Kidney (tissue), 14 donors: ENCODE measurements around the gene UNC13A. TPM values are rescaled to one million over a fixed set of nuclear protein-coding genes. Genes with fewer than 3 reads are reported as not detected.

Source experiments
- DNase-seq, 5 donors: peaks; one replicate each; pipeline ENCODE4 v3.0.0-alpha.2; 2013 to 2020
- FAIRE-seq: peaks from 2 replicates; lab custom pipeline; 2012; peaks lifted over from hg19 to GRCh38; lab: Jason Lieb, UNC
- H3K27ac ChIP-seq, 2 donors: one replicate each; pipeline ENCODE4 v1.7.0; 2013; ENCODE audit warnings: low read depth in 2 of 2, low read length in 2 of 2, inconsistent platforms in 1 of 2
- H3K27me3 ChIP-seq: one replicate; pipeline ENCODE4 v1.7.1; 2013; ENCODE audit warnings: low read length, inconsistent platforms; ENCODE audit not compliant: control insufficient read depth, insufficient read depth
- H3K36me3 ChIP-seq, 3 donors: one replicate each; pipeline versions ENCODE4 v1.7.0 to v1.7.1; 2013; ENCODE audit warnings: low read length in 3 of 3, control low read depth in 1 of 3, inconsistent platforms in 1 of 3; ENCODE audit not compliant: insufficient read depth in 3 of 3, control insufficient read depth in 2 of 3
- H3K4me1 ChIP-seq, 3 donors: one replicate each; pipeline versions ENCODE4 v1.7.0 to v1.7.1; 2013; ENCODE audit warnings: low read length in 3 of 3, inconsistent platforms in 1 of 3, low read depth in 1 of 3; ENCODE audit not compliant: control insufficient read depth in 2 of 3, insufficient read depth in 2 of 3
- H3K4me3 ChIP-seq, 3 donors: one replicate each; pipeline versions ENCODE4 v1.7.0 to v1.8.1; 2013; ENCODE audit warnings: low read length in 3 of 3, control low read depth in 1 of 3, inconsistent platforms in 1 of 3
- H3K9ac ChIP-seq, 3 donors: one replicate each; pipeline versions ENCODE4 v1.7.0 to v1.7.1; 2013; ENCODE audit warnings: low read length in 3 of 3, control low read depth in 1 of 3, inconsistent platforms in 1 of 3
- H3K9me3 ChIP-seq, 3 donors: one replicate each; pipeline versions ENCODE4 v1.7.0 to v1.7.1; 2013; ENCODE audit warnings: low read length in 3 of 3, control low read depth in 1 of 3, inconsistent platforms in 1 of 3; ENCODE audit not compliant: control insufficient read depth in 2 of 3, insufficient read depth in 1 of 3
- intact Hi-C: fragments of 100-400 bp; cut with DNase I; formaldehyde crosslinking; loops from one replicate; pipeline ENCODE4 v1.11.1; 2022
- polyA plus RNA-seq: library from polyadenylated mRNA; stranded (reverse); fragments of 350-450 nt; fragmentation: Illumina TruSeq; extraction: RNeasy Lipid Tissue Mini Kit (QIAGEN cat#74804); gene quantifications from one replicate; pipeline ENCODE4 v1.2.3, GENCODE V29; 2014; ENCODE audit warnings: low read depth, low replicate concordance; ENCODE audit not compliant: insufficient read depth
- total RNA-seq: library from RNA; stranded (reverse); fragmentation: NEBNext Ultra II Directional; extraction: Animal tissue kit (Norgen Biotek cat#: 25700); gene quantifications from one replicate; pipeline ENCODE4 v1.2.1, GENCODE V29; 2021
- TF ChIP-seq, protein P1 (sequence below): IDR thresholded peaks from 3 replicates; pipeline ENCODE4 v1.5.1; 2012; ENCODE audit warnings: mild to moderate bottlenecking, moderate library complexity, borderline replicate concordance; ENCODE audit not compliant: insufficient read depth; ENCODE audit errors: extremely low read depth
- donor health status: control.
- donor health status: control.
- donor health status: control.
- donor health status: control.
- donor health status: control.
- donor health status: DM: yes; HTN: yes; CAD: no.
- donor health status: Normal renal cell carcinoma (clear cell type).

Gene UNC13A
- total and polyA plus RNA-seq, 2 donors from 2014 or later: 0.06 to 2.2 TPM

DNA sequence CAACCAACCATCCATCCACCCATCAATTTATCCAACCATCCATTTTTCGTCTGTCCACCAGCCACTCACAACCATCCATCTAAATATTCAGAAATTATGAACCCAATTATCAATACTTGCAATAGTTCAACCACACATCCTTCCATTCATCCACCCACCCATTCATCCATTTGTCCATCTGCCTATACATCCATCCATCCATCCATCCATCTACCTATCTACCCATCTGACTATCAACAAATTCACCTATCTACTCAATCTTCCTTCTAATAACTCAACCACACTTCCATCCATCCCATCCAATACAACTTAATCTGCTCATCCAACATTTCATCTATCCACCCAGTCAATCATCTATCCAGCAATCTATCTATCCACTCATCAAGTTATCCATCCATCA, 46.3 kb downstream of the UNC13A start:
- Histone ChIP-seq H3K4me1 (no peaks in the 10 kb centered on the region), H3K36me3 (no peaks in the 10 kb centered on the region), H3K27me3 (no peaks in the 10 kb centered on the region), H3K9ac (no peak overlapping the region), H3K4me3 (no peak overlapping the region), H3K9me3 (no peaks in the 10 kb centered on the region), H3K27ac (no peak overlapping the region)
- FAIRE-seq (no peak), DNase-seq (no peak)
- intact Hi-C loops: no loop called here
- TF ChIP-seq, protein P1, sequence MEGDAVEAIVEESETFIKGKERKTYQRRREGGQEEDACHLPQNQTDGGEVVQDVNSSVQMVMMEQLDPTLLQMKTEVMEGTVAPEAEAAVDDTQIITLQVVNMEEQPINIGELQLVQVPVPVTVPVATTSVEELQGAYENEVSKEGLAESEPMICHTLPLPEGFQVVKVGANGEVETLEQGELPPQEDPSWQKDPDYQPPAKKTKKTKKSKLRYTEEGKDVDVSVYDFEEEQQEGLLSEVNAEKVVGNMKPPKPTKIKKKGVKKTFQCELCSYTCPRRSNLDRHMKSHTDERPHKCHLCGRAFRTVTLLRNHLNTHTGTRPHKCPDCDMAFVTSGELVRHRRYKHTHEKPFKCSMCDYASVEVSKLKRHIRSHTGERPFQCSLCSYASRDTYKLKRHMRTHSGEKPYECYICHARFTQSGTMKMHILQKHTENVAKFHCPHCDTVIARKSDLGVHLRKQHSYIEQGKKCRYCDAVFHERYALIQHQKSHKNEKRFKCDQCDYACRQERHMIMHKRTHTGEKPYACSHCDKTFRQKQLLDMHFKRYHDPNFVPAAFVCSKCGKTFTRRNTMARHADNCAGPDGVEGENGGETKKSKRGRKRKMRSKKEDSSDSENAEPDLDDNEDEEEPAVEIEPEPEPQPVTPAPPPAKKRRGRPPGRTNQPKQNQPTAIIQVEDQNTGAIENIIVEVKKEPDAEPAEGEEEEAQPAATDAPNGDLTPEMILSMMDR: no peak

DNA sequence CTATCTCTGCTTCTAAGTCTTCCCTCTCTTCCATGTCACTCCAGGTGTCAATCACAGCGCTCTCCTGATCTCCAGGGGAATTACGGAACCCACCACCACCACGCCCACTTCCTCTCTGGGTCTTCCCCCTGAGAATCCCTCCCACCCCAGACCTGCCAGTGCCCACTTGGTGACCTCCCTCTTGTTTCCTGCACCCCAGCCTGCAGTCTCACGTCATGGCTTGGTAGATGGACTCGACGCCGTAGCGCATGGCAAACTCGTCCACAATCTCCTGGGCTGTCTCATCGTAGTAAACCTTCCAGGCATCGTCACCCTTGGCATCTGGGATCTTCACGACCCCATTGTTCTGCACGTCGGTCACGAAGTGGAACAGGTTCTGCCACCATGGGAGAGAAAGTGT, 47.0 kb downstream of the UNC13A start:
- FAIRE-seq: no peak
- no peaks in the 10 kb centered on the region for H3K9me3 ChIP-seq

DNA sequence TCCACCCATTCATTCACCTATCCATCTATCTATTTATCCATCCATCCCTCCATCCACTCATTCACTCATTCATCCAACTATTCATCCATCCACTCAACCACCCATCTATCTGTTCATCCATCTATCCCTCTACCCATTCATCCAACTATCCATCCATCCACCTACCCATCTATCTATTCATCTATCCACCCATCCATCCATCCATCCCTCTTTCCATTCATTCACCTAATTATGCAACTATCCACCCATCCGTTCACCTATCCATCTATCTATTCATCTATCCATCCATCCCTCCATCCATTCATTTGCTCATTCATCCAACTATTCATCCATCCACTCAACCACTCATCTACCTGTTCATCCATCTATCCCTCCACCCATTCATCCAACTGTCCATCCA, 54.5 kb downstream of the UNC13A start:
- TF ChIP-seq, protein P1: no peak

More for the DNA sequence above, 47.0 kb downstream of the UNC13A start:
- Histone ChIP-seq H3K36me3 (no peaks in the 10 kb centered on the region), H3K4me1 (no peaks in the 10 kb centered on the region), H3K4me3 (no peak overlapping the region), H3K27ac (no peak overlapping the region), H3K27me3 (no peaks in the 10 kb centered on the region), H3K9ac (no peak overlapping the region)
- TF ChIP-seq, protein P1: no peak
- DNase-seq: peak in 1 of 5 donors; percentile 51
- intact Hi-C loops: no loop called here

DNA sequence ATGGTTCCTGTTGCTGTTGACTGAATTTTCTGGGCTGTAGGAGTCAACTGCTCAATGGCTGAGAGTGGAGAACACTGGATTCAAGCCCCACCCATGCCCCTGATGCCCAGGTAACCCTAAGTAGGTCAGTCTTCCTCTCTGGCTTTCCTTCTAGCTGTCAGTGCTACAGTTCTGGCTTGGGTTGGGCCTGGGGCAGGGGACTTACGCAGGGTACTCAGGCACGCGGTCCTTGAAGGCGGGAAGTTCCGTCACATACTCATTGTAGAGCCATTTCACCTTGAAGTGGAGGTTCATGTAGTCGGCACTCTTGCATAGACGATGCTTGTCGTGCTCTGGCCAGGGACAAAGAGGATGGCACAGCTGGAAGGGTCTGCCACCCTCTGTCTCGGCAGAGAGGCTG, 55.6 kb downstream of the UNC13A start:
- Histone ChIP-seq H3K27me3 (no peaks in the 10 kb centered on the region), H3K4me3 (no peak overlapping the region), H3K4me1 (no peaks in the 10 kb centered on the region), H3K27ac (no peak overlapping the region), H3K9ac (no peak overlapping the region), H3K36me3 (no peaks in the 10 kb centered on the region), H3K9me3 (no peaks in the 10 kb centered on the region)
- no peak for FAIRE-seq
- peak in 1 of 5 donors; percentile 32 for DNase-seq
- intact Hi-C loops: no loop called here
- TF ChIP-seq, protein P1: no peak

More for the DNA sequence above, 54.5 kb downstream of the UNC13A start:
- Histone ChIP-seq H3K4me3 (no peak overlapping the region), H3K27me3 (no peaks in the 10 kb centered on the region), H3K36me3 (no peaks in the 10 kb centered on the region), H3K9me3 (no peaks in the 10 kb centered on the region), H3K4me1 (no peaks in the 10 kb centered on the region), H3K27ac (no peak overlapping the region), H3K9ac (no peak overlapping the region)
- DNase-seq (no peak), FAIRE-seq (no peak)
- intact Hi-C loops: no loop called here
